Measurements from ENCODE around the gene DDX51.
"Not testable (repeated sequence)": the region's sequence is repeated elsewhere in the genome, so short reads cannot be mapped to it uniquely, and the experiment has no call there.

DDX51 gene

DNA sequence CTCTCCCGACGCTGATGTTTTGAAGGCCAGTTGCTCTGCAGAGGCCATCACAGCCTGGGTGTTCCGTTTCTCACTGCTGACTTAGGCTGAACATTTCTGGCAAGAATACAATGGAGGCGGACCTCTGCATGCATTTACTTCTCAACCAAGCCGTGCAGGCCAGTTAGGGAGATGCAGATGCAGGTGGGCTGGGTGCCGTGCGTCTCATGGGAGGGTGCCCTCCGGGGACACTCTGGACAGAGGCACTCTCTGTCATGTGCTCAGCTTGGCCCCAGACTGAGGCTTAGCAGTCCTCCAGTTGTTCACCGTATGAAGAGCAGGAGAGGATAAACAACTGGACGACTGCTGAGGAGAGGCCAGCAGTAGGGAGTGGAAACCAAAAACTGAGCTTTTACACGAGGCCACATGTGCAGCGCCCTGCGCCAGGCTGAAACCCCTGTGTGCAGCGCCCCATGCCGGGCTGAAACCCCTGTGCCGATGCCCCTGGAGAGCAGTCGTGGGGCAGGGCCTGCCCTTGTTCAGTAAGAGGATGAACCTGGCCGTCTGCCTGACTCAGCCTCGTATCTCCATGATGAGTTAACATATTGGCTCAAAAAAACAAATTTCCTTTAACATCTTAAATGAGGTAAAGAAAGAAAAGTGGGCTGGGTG, 32.3 kb downstream of the DDX51 start:
- no peak for DNase-seq

GRCh38 chr12:132110677-132111076, 33.4 kb downstream of the DDX51 start:
- DNase-seq: no peak

DNA sequence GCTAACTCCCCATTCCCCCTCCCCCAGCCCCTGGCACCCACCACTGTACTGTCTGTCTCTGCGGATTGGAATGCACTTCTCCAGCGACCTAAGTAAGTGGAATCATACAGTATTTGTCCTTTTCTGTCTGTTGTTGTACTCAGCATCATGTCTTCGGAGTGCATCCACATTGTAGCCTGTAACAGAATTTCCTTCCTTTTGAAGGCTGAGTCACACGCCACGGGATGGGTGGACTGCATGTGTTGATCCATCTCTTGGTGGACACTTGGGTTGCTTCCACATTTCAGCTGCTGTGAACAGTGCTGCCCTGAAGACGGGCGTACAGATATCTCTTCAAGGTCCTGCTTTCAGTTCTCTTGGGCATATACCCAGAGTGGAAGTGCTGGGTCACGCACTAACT, 34.4 kb downstream of the DDX51 start:
- DNase-seq: no peak

DNA sequence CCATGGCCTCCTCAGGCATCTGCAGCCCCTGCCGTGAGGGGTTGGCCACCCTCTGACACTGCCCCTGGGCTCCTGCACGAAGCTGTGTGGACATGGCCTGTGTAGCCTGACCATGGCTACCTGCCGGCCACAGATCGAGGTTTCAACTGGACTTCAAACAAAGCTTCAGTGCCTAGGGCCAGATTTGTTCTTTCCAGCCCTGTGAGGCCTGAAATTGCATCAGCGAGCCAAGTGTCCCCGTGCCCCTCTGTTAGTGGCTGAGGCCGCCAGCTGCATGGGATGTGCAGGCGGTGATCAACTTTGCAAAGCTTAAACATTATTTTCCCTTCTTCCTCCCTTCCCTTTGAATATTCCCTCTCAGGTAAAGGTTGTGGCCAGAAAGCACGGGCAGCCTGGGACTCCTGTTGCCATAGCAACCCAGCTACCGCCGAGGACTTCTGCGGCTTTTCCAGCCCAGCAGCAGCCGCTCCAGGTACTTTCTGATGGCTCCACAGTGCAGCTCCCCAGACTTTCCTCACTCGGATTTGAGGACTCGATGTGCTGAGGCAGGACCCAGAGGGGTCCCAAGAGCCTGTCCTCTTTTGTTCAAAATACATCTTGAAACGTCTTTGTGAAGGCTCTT, 35.8 kb downstream of the DDX51 start:
- no peak for DNase-seq

DNA sequence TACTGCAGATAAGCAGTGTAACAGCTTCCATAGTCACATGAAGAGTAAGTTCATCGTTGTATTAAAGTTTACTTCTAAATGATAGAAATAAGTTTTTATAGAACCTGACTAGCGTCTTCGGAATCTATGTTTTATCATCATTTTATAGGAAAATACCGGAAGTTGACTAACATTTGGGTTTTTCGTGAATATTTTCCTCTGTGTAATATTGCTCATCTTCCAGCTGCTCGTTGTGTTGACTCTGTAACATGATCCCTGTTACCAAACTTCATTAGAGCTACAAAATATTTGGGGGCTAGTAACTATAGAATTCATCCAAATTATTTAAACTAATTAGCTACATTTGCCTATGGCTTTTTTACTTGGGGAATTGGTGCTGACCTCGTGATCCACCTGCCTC, 37.2 kb downstream of the DDX51 start:
- no peak for DNase-seq

- DNase-seq: no peak
Measured at GRCh38 chr12:132105467-132105866, 38.7 kb downstream of the DDX51 start.

- DNase-seq: no peak
Measured at GRCh38 chr12:132103542-132104308, 40.4 kb downstream of the DDX51 start.

GRCh38 chr12:132103072-132103471, 41.0 kb downstream of the DDX51 start:
- not testable (repeated sequence) for DNase-seq

DNA sequence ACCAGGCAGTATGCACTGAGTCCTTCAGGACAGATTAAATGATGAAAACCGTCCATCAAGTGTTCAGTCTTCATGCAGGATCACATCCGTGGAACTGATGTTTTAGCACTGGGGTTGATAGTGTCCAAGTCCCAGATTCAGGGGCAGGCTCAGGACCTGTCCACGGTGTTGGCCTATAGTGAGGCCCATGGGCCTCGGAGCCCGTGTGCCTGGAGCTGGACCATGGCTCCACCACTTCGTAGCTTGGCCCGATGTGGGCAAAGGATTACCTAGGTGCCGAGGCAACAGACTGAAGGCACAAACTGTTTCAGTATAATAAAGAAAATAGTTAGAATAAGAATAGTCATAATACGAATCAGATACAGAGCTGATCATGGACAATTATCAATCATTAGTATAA, 41.8 kb downstream of the DDX51 start:
- no peak for DNase-seq

DNA sequence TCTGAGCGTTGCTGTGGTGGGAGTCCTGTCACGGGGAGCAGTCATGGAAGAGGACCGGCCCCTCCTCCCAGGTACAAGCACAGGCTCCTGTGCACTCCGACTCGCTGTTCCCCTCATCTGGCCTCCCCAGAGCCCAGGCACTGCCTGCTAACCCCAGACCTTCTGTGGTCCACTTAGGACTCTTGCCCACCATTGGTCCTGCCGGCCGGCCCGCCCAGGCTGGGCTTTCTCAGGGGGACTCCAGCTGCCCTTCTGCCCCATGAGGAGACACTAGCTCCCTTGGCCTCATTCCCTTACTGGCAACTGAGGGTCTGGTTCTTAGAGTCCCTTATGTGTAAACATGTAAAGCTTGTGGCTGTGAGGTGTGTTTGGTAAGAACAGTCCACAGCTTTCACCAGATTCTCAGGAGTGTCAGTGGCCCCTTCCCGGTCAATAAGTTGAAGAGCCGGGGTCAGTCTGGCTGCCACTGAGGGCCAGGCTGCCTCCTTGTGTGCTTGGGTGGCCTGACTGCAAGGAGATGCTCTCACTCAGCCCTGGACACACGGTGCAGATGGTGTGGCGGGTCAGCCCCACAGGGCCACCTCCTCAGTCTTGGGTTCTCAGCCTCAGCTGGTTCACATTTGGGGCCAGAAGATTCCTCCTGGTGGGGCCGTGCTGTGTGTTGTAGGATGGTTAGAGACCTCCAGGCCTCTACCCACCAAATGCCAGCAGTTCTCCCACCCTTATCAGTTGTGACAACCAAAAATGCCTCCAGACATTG, 43.6 kb downstream of the DDX51 start:
- DNase-seq: no peak

DNA sequence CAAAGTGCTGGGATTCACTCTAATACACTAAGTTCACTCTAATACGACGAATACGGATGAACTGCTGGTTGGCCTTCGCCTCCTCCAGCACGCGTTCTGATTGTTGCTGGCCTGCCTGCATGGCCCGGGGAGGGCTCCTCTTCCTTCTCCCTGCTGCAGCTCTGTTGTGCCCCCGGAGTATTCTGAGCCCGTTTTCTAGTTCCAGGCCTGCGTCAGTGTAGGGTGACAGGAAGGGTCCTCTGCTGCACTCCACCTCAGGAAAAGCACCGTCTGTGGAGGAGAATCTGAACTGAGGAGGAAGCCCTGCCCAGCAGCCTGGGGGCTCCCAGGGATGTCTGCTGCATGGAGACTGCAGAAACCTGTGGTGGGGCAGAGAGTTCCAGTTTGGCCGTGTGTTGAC, 44.4 kb downstream of the DDX51 start:
- DNase-seq: no peak

- no peak for DNase-seq
Measured at GRCh38 chr12:132095520-132096409, 48.4 kb downstream of the DDX51 start.

GRCh38 chr12:132094269-132094891, 49.7 kb downstream of the DDX51 start:
- no peak for DNase-seq

GRCh38 chr12:132089407-132089910, 54.7 kb downstream of the DDX51 start:
- no peak for DNase-seq

All from NCI-H526 treated with DMSO at 0.1 percent for 48 hours (cell line).